HL-60 (cell line): ENCODE measurements around the gene C13orf42.

Experiments used
- DNase-seq, 2 experiments: peaks; one replicate each; pipeline ENCODE4 v3.0.0-alpha.2; 2010 to 2020; ENCODE audit warnings: low read depth in 1 of 2, low spot score in 1 of 2
- H3K27ac ChIP-seq: fragments of 250-450 bp; sonication (Bioruptor Pico); replicated peaks from 2 replicates; pipeline ENCODE4 v1.5.1; 2020; ENCODE audit warnings: mild to moderate bottlenecking, moderate library complexity
- H3K27me3 ChIP-seq: fragments of 250-450 bp; sonication (Bioruptor Pico); 2 replicates; pipeline ENCODE4 v1.5.1; 2021; ENCODE audit warnings: mild to moderate bottlenecking, moderate library complexity; ENCODE audit not compliant: insufficient read depth, poor library complexity, severe bottlenecking
- H3K4me3 ChIP-seq: replicated peaks from 2 replicates; pipeline ENCODE4 v1.5.1; 2011; ENCODE audit warnings: mild to moderate bottlenecking, control low read depth, low read length; ENCODE audit not compliant: insufficient read depth
- CTCF ChIP-seq: IDR thresholded peaks from one replicate; pipeline ENCODE4 v1.5.1; 2011; ENCODE audit warnings: low read length, control low read depth, inconsistent platforms; ENCODE audit not compliant: insufficient read depth
- GABPA ChIP-seq: IDR thresholded peaks from 2 replicates; pipeline ENCODE4 v1.6.1; 2012; ENCODE audit warnings: low read depth
- POLR2AphosphoS5 ChIP-seq: IDR thresholded peaks from 2 replicates; pipeline ENCODE4 v1.6.1; 2012; ENCODE audit warnings: low read depth
- REST ChIP-seq: IDR thresholded peaks from 2 replicates; pipeline ENCODE4 v1.6.1; 2012; ENCODE audit warnings: low read depth; ENCODE audit not compliant: insufficient replicate concordance
- SPI1 ChIP-seq: IDR thresholded peaks from 2 replicates; pipeline ENCODE4 v1.6.1; 2012; ENCODE audit warnings: low read depth, mild to moderate bottlenecking, borderline replicate concordance

C13orf42 gene

DNA sequence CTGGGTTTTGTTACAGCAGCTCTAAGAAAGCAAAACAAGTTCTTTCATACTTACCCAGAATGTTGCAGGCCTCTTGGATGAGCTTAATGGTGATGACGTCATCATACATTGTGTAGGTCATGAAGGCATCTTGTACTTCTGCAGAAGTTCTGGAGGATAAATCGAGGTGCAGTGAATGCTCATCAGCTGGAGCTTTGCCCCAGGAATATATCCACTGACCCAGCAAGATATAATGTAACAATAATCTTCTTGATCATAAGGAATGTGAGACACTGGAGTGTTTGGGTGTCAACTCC, 63.0 kb downstream of the C13orf42 start:
- TF ChIP-seq REST: no peak
- no peak for TF ChIP-seq GABPA
- no peak for TF ChIP-seq CTCF
- no peak for TF ChIP-seq SPI1
- no peak for TF ChIP-seq POLR2AphosphoS5
- H3K4me3 ChIP-seq: no peak overlapping the region
- DNase-seq: no peak
- H3K27me3 ChIP-seq: no peaks in the 10 kb centered on the region
- H3K27ac ChIP-seq: no peak overlapping the region

DNA sequence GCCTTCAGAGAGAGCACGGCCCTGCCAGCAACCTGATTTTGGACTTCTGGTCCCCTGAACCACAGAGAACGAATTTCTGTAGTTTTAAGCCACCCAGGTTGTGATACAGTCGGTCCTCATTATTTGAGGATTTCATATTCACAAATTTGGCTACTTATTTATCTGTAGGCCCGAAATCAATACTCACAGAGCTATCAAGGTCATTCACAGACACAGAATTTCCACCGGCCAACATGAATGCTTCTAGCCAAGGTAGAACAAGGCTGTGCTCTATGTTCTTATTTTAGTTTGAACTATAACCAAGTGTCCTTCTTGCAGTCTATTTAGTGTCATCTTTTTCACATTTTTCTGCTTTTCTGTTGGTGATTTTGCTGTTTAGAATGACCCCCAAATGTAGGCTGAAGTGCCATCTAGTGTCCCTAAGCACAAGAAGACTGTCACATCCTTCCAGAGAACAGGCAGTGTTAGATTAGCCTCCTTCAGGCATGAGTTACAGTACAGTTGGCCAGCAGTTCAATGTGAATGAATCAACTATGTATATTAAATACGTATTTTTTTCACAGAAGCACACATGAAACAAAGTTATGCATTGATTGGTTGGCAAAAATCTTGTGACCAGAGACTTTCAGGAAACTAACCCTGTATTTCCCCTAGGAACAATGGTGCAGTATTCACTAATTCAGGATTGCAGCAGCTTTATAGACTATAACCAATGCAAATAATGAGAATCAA, 63.5 kb downstream of the C13orf42 start:
- H3K27ac ChIP-seq: no peak overlapping the region
- DNase-seq: no peak
- no peaks in the 10 kb centered on the region for H3K27me3 ChIP-seq
- no peak overlapping the region for H3K4me3 ChIP-seq
- TF ChIP-seq POLR2AphosphoS5 (no peak), REST (no peak), GABPA (no peak), SPI1 (no peak), CTCF (no peak)

DNA sequence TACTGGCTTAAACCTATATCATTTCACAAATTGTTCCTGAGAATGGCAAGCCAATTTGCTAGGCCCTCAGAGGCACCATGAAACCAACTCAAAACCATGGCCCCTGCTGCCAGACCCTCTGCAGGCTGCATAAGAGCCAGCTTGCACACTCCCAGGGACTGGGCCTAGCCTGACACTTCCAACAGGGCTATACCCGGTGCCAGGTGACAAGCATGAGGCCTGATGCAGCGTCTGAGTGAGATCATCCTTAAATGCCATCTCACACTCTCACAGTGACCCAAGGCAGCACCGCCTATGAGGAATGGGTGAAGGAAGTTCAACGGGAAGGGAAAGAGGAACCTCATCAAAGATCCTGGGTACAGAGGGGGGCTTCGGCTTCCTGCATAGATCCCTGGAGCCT, 65.6 kb downstream of the C13orf42 start:
- DNase-seq: no peak
- no peak overlapping the region for H3K4me3 ChIP-seq
- H3K27me3 ChIP-seq: no peaks in the 10 kb centered on the region
- no peak overlapping the region for H3K27ac ChIP-seq
- no peak for TF ChIP-seq GABPA
- TF ChIP-seq POLR2AphosphoS5: no peak
- no peak for TF ChIP-seq SPI1

GRCh38 chr13:51044023-51044665, 66.9 kb downstream of the C13orf42 start:
- no peak overlapping the region for H3K4me3 ChIP-seq
- H3K27ac ChIP-seq: no peak overlapping the region
- DNase-seq: no peak
- H3K27me3 ChIP-seq: no peaks in the 10 kb centered on the region
- no peak for TF ChIP-seq GABPA
